NCI-H1105 treated with DMSO at 0.1 percent for 48 hours (cell line): Measurements from ENCODE around the gene PAX8.

Source experiments
- DNase-seq: peaks from one replicate; lab custom pipeline; 2025; lab: John Stamatoyannopoulos, UW

The PAX8 gene

DNA sequence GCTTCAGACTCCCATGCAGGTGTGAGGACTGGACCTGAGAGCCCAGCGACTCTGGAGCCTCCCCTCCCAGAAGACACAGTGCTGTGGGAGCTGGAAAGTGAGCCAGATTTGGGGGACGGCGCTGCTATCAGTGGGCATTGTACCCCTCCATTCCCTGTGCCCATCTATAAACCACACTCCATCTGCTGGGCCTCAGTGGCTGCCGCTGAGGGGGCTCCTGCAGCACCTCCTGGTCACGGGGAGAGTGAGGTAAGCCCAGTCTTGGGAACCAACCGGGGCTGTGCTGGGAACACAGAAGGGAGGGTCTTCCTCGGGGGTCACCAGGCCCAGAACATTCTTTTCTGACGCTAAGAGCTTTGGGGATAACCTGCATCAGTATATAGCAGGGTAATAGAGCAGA, 95.5 kb downstream of the PAX8 start:
- DNase-seq, result no peak

DNA sequence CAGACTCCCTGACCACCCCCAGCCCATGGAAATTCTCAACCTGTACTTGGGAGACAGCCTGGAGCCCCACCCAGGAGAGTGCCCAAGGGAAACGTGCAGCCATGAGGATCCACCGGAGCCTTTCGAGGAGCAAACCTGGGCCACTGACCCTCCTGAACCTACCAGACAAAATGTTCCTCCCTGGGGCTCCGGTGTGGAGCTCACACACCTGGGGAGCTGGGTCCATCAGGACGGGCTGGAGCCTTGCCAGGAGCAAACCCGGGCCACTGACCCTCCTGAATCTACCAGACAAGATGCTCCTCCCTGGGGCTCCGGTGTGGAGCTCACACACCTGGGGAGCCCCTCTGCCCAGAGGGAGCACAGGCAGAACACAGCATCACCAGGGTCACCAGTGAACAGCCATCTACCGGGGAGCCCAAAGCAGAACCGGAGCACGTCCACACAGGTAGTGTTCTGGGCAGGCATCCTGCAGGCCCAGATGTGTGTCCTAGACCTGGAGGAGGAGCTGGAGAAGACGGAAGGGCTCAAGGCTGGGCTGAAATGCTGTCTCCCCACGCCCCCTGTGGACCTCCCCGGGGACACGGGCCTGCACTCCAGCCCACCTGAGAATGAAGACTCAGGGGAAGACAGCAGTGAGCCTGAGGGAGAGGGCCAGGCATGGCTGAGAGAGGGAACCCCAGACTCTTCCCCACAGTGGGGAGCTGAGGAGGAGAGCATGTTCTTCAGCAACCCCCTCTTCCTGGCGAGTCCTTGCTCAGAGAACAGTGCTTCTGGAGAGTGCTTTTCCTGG, 96.1 kb downstream of the PAX8 start:
- DNase-seq, result no peak

DNA sequence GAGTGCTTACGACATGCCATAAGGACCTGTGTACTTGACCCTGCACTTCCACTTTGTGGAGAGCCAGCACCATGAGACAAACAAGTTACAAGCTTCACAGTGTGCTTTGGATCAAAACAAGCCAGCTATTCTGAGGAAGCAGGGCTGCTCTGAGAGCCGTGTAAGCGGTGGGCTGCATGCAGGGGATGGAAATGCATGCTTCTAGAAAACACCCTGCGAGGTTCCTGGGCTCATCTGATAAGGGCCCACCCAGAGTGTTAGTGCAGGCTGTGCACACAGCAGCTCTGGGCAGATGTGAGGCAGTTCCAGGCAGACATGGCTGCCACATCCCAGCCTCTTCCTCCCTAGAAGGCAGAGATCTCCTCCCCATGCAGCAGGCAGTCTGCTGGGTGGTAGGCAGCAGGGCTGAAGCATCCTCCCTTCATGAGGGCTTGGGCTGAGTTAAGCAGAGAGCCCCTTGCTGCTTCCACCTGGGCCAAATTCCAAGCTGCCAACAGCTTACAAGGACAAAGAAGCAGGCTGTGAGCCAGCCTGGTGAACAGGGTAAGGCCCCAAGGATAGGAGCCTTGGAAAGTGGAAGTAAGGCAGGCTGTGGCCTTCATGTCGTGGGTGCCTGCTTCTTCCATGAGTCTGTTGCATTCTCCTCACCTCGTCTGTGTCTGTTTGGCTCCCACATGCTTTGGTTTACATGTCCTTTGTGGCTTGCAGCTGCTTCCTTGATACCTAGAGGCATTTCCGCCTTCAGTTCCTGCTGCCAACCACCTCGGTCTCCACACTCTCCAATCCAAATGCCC, 97.3 kb downstream of the PAX8 start:
- DNase-seq, result no peak

DNA sequence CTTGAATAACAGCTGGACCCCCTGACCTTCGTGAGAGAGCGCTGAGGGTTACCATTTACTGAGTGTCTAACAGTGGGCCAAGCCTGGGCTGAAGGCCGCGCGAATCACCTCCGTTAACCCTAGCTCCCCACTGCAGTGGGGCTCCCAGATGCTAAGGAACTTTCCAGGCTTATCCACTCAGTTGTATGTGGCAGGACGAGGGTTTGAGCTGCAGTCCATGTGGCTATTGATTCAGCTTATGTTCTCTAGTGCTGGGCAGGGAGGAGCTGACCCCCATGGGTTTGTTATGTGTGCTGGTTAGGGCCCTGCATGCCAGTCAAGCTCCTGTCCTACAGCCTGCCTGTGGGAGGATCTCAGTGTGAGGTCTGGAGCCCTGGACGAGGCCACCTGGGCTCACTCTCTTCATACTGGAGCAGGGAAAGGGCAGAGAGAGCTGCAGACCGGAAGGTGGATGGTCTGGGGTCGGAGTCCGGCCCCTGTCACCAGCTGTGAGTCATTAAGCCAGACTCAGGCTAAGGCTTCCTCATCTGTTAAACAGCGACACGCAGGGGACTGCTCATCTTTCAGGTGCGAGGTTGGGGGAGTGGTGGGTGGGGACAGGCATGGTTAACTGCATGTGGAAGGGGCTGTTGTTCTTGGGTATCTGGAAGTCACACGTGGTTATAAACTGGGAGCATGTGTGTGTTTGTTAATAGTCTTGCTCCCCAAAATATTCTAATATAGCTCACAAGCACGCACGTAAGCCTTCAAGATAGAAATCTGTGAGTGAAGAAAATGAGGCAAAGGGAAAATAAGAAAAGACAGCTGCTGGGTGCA, 98.4 kb downstream of the PAX8 start:
- no peak for DNase-seq

DNA sequence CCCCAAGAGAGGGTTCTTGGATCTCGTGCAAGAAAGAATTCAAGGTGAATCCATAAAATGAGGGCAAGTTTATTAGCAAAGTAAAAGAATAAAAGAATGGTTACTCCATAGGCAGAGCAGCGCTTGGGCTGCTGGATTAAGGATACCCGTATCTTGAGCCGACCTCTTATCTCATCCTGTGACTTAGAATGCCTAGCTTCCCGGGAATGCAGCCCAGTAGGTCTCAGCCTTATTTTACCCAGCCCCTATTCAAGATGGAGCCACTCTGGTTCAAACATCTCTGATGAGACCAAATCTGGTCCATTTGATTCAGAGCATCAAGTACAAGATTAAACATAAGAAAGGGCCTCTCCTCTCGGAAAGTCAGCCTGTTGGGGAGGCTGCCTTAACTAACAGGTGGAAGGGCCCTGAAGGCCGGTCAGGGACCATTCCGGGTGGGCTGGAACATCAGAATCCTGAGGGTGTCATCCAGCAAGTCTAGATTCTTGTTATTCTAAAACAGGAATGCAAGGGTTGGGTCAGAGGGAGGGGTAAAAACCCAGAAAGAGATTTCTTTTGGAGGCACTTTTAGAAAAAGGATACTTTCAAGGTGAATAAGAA, 99.2 kb downstream of the PAX8 start:
- DNase-seq, result no peak

DNA sequence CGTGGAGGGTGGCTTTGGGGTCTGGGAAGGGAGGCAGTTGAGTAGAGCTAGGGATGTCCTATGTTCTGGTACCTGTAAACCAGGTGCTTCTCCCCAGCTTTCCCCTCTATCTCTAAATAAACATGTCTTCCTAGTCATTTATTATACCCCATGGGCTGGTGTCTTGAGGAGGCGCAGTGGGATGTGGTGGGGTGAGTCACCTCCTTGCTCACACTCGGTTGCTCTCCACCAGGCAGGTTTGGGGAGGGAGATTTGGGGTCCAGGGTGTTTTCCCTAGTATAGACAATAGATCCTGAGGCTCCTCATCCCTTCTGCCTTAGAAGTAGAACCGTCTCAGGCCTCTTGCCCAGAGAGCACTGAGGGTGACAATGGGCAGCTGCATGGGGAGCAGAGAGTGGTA, 99.8 kb downstream of the PAX8 start:
- DNase-seq, result no peak

DNA sequence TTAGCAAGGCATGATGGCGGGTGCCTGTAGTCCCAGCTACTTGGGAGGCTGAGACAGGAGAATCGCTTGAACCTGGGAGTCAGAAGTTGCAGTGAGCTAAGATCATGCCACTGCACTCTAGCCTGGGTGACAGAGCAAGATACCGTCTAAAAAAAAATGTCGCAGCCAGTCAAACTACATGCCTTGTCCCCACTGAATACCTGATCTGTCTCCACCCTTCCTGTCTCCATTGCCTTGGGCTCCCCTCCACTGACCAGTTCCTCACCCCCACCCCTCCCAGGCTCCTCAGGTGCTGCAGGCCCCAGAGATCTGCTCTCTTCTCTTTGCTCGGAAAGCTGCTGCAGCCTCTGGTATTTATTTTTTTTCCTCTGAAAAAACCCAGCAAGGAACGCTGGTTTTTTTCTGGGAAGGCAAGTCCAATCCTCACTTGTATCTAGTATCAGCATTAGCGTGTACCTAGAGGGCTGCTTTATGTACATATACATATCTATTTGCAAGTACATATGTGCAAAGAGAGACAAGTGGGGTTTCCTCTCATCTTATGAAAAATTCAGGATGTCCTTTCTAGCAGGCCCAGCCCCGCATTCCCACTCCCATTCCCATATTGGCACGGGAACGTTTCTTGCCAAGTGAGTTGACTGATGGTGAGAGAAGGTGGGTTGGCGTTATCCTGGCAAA, 100.5 kb downstream of the PAX8 start:
- no peak for DNase-seq

DNA sequence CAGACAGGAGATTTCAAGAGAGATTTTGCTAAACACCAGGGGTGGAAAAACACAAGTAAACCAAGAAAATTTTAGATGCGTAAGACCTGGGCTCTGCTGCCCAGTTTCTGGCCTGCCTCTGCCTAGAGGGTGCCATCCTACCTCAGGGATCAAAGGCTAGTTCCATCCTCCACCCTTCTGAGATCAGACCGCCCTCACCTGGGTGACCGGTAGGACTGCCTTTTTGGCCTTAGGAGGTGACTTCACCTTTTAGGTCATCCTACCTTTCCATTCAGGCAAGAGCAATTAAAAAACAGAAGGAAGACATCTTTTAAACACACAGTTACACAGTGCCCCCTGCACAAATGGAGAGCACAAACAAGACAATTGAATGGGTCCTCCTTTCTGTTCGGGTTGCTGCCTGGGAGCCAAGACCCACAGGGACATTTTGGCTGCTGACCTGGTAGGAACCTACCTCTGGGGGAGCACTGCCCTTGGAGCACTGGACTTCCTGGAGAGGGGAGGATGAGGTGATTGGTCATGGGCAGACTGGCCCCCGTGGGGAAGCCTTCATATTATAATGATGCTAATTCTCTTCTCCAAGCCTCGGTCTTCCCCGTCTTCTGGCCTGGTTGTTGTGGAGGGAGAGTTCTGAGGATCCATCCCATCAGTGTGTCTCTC, 101.9 kb downstream of the PAX8 start:
- no peak for DNase-seq

DNA sequence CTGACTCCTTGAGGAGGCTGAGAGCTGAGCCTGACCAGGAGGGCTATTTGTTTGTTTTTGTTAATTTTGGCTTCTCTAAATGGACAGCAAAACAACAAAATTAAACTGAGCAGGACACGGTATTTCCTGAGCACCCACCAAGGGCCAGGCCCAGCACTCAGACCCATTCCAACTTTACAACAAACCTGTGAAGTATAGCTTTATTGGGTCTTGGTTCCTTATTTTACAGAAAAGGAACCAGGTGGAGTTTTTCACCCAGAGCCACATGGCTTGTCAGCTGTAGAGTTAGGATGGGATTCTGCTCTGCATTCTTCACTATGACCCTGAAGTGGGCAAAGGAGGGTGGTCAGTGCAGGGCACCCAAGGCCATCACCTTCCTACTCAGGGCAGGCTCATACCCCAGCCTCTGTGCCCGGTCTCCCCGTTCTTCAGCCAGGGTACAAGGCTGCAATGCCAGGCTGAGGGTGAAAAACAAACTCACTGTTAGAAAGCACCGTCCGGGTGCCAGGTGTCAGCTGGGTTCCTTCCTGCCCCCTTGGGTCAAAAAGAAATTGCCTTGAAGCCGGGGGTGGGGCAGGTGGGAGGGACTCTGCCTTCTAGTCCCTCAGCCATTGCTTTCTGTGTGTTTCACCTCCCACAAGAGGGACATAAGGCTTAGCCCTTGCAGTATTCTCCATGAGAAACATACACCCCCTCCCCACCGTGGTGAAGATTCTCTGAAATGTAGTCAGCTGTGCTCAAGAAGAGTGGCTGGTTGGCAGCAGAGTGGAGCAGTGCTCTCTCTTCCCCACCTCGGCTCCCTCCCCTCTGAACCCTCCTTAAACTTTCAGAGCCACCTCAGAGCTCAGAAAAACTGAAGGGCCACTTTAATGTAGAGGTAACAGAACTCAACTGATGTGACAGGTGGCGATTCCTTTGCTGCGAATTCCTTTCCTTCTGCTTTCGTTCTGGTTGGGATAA, 102.7 kb downstream of the PAX8 start:
- no peak for DNase-seq

DNA sequence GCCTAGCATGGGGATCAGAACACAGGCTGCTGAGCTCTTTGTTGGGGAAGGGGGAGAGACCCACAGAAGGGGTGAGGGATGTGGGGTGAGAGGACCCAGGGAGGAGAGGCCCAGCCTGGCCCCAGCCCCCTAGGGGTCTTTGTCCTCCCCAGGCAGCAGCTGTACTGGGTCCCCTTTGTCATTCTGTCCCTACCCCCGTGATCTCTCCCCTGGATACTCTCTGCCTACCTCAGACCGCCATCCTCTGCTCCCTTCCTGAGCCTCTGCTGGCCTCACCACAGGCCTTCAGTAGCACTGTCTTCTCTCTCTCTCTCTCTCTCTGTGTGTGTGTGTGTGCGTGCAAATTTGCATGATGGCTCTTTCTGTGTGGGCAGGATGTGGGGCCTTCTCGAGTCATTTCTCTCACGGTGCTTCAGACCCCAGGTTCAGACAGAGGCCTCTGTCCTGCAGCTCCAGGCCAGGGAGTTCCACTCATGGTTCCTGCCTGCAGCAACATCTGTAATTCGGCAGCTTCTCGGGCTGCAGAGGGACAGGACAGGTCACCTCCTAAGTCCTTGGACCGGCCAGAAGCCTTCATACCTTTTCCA, 103.6 kb downstream of the PAX8 start:
- DNase-seq, result no peak

DNA sequence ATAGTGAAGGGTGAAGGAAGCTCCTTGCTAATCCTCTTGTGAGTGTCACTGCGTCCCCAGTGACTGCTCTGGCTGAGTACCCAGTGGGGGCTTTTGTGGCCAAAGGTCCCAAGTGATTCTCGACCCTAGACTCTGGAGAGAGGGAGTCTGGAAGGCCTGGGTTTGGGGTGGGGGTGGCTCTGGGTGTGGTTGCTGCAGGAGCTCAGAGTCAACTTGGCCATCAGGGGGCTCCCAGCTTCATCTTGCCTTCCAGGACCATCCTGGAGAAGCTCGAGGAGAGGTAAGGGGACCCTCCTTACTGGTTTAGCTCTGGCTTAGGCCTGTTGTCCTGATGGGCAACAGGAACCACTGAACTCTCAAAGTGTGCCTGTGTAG, 104.4 kb downstream of the PAX8 start:
- DNase-seq, result no peak

DNA sequence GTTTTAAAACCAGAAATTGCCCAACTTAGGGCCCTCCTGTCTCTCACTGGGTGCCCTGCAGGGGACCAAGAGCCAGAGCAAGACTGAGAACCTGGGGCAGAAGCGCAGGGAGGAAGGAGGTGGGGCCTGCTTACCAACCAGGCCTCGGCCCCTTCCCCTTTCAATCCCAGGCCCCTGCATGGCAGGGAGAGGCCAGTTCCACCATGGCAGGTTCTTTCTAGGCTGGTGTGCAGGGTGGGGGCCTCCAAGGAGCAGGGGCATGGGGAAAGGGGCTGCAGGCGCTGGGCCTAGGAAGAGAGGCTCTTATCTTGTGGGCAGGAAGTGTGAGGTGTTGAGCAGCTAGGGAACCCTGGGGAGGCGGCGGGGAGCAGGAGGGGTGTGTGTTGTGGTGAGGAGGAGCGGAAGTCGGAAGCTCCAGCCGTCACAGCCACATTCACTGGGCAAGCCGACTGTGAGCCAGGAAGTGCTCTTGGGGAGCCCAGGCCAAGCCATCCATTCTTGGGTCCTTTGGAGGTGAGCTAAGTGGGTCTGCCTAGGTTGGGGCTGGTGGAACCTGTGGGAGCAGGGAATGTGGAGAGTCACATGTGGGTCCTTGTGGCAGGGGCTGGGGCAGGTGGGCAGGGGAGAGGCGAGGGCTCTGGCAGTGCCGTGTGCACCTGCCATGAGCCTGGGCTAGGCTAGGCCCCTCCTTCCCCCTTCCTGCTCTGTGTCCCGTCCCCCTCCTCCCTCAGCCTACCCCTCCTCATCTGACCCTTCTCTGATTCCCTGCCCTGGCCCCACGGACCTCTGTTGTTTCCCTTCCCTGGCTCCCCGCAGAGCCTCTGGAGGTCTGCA, 105.0 kb downstream of the PAX8 start, which contains the start of gene PSD4:
Gene PSD4 (plus strand): TSS at position 430 of the 834 bp plus-strand sequence. CDS start 8,486 bp downstream, outside the sequence.
- no peak for DNase-seq

DNA sequence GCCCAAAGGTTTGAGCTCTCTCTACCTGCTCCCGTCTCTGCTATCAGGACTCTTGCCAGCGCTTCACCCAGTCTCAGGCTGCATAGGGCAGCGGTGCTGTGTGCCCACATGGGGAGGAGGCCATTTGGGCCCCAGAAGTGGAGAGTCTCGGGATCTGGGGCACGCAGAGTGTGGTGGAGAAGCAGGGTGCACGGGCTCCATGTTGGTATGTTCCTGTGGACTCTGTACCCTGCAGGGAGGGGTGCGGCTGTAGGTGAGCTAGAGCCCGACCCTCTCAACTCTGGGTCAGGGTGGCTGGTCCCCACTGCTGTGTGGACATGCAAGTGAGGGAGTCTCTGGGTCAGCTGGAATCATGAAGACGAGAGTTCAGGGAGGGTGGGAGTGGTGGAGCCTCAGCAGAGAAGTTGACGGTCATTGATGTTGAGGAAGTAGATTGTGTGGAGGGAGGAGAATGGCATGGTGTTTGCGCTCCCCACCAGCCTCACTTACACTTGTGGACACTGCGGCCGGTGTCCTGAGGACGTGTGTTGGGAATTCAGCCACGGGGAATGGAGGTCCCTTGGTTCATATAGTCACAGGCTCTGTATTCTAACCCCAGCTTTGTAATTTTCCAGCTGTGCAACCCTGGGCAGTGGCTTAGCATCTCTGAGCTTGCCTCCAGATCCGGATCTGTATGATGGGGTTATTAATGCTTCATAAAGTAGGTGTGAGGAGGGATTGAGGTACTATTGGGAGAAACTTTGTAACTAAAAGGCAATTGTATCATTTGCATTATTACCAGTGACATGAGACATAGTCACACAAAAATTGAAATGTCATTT, 105.8 kb downstream of the PAX8 start:
- DNase-seq, result no peak

DNA sequence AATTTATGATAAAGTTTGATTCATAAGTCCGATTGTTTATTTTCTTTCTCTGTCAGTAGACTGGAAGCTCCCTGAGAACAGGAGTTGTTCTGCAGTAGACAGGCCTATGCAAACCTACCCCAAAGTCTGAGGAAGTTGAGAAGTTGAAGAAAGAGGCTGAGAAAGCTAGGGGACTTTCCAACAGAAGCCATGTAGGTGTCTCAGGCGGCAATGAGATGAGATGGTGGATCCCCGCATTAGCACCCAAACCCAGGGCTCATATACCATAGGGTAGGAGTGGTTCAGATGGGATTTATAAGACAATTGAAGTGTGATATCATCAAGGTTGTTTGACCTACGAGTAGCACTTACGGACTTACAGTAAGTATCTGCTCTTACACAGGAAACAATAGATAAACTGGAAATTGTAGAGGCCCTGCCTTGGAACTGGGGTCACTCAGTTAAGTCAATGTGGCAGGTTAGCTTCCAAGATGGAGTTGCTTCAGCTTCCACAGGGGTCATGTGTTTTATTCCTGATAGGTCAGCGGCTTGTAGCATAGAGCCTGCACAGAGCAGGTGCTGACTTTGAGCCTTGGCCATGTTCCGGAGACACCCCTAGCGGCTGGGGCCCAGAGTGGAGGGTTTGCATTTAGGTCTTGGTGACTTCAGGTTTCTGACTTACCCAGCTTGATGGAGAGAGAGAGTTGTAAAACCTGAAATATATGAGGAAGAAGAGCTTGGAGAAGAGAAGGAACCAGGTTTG, 107.2 kb downstream of the PAX8 start:
- DNase-seq, result no peak

DNA sequence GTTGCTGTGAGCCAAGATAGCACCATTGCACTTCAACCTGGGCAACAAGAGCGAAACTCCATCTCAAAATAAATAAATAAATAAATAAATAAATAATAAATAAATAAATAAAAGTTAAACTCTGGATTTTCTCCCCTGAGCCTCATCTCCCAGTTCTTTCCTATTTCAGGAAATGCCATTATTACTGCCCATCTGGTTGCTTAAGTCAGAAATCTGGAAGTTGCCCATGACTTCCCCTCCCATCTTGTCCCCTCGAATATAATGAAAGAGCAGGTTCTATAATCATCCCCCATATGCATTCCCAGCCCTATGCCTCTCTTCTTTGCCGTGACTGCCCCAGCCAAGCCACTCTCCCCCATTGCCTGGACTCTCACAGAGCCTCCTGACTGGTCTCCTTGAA, 109.1 kb downstream of the PAX8 start:
- no peak for DNase-seq

DNA sequence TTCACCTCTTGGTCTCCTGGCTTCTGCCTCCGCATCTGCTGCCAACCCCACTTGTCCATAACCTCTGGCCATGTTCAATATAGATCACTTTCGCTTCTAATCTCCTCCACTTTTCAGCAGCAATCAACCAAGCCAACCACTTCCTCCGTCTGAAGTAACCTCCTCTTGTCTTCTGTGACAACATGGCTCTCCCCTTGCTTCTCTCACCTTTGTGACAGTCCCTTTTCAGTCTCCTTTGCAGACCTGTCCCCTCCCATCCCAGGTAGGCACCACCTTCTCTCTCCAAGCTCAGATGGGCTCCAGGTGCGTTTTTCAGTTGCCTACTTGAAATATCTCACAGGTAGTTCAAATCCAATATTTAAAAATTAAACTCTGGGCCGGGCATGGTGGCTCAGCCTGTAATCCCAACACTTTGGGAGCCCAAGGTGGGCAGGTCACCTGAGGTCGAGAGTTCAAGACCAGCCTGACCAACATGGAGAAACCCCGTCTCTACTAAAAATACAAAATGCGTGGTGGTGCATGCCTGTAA, 109.7 kb downstream of the PAX8 start:
- DNase-seq, result no peak

DNA sequence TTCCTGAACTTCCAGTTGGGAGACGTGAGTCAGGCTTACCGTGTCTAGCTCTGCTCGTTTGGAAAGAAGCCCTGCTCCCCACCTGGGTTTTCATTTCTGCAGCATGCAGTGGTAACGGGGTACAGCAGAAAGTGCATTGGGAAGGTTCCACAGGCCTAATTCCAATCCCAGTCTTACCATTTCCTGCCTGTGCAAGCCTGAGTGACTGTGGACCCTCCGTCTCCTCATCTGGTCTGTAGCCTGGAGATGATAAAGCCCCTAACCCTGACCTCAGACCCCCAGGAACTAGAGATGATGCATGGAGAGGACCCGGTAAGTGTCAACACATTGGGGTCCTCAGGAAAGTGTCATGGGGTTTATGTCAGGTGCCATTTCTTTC, 110.8 kb downstream of the PAX8 start:
- no peak for DNase-seq
